Erythroblast (primary cell): Measurements from ENCODE around the gene RETNLB.

Source experiments
- DNase-seq, 2 experiments: peaks; one replicate each; lab custom pipeline; 2025; lab: John Stamatoyannopoulos, UW
- GATA1 ChIP-seq: IDR thresholded peaks from 2 replicates; pipeline ENCODE4 v1.6.1; 2011; ENCODE audit warnings: low read depth, mild to moderate bottlenecking, control low read depth, low read length, moderate library complexity
- POLR2A ChIP-seq: IDR thresholded peaks from 2 replicates; pipeline ENCODE4 v1.6.1; 2011; ENCODE audit warnings: mild to moderate bottlenecking, low read length

RETNLB gene, protein sequence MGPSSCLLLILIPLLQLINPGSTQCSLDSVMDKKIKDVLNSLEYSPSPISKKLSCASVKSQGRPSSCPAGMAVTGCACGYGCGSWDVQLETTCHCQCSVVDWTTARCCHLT

DNA sequence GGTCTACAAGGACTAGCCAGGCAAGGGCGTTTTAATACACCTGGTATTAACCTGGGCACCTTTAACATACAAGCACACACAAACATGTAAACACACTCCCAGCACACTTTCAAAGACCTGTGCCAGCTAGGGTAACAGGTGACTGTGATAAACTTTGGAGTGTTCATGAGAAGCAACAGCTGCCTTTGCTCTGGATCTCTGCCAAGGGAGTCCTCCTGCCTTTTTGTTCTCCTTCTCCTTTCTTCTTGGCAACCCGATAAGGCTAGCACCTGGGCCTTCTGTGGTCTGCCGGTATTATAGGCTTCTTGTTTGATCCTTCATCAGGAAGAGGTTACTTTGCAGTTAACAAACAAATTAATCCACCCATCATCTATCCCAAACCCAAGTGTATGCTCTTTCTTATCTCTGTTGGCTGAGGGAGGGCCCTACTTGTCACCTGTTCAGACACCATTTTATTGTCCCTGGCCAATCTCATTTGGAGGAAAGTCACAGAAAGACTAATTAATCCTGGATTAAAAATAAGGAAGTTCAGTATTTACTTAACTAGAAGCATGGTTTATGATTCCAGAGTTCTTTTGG is at the start of gene RETNLB:
TSS of gene RETNLB (minus strand) at position 7 of the 579 bp plus-strand sequence. CDS start 225 bp downstream, outside the sequence.
- TF ChIP-seq POLR2A (no peak), GATA1 (no peak)
- DNase-seq = no peak

DNA sequence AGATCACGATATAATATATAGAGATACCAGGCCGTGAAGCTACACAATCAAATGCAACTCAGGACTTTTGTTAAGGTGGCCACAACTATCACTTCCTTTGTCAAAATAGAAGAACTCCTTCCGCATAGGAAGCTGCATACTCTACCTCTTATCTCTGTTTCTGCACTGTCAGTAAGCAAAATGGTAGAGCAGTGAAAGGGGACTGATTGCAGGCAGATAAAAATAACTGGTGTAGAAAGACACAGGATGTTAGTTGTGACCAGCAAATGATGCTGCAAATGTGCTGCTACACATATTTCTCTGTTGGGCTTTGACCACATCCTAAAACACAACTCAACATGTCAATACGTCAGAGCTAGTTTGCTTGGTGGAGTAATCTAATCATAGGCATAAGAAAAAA is 49.1 kb upstream of the RETNLB start:
- TF ChIP-seq GATA1 = no peak
- no peak for TF ChIP-seq POLR2A
- no peak for DNase-seq

DNA sequence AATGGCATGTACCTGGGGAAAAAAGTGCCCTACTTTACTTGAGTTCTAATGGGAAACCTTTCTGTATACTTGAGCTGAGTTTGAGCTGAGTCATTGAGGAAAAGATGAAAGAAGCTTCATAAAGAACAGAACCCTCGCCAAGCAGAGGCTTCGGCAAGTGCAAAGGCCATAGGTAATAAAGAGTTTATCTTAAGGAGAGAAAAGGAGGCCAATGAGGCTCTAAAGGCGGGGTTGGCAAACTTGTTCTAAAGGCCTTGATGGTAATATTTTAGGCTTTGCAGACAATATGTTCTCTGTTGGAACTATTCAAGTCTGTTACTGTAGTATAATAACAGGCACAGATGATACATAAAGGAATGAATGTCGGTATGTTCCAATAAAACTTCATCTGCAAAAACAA is 47.8 kb upstream of the RETNLB start:
- TF ChIP-seq POLR2A (no peak), GATA1 (no peak)
- no peak for DNase-seq

DNA sequence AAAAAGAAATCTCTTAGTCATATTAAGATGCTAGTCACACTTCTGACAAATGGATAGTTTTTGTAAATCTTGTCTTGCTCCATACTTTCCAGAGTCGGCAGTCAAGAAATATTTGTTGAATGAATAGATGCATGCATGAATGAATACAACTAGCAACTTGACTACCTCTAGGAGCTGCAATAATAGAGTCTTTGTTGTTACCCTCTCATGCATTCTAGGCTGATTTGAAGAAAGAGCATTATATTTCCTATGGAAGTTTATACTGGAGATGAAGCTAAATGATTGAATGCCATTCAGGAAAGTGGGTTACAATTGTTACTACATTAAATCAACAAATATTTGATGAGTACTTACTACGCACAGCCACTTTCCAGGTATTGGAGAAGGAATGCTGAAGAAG is 47.2 kb upstream of the RETNLB start:
- TF ChIP-seq POLR2A (no peak), GATA1 (no peak)
- no peak for DNase-seq

DNA sequence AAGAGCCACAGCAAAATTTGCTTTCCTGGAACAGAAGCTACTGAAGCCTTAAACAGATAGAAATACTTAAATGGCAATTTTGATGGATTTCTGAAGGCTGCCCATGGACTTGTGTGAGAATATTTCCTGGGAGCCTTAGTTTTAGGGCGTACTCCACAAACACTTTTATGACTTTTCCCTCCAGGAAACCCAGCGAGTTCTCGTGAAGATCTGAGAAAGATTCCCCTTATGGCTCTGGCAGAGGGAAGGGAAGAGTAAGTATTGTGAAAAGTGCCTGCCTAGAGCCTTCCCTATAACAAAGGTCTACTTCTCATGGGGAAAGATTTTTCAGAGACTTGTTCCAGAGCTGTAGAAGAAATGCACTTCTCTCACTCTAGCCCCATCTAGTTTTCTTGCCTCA is 34.3 kb upstream of the RETNLB start:
- no peak for DNase-seq
- no peak for TF ChIP-seq POLR2A
- no peak for TF ChIP-seq GATA1

DNA sequence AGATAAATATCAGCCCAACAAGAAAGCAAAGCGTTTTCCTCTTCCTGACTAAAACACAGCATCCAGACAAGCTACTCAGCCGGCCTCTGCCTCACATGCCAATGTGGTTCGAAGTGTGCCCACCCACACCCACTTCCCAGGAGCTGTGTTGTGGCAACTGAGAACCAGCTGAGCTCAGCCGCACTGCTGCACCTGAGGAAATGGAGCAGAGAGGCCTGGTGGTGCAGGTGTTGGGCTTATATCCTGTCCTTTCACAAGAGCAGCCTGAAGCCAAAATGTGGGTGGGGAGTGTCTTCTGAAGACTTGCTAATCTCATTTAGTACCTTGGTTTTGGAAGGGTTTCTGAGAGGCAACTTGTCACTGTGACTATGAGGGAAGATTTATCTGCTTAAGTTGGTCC is 23.0 kb upstream of the RETNLB start:
- no peak for DNase-seq
- TF ChIP-seq GATA1 = no peak
- TF ChIP-seq POLR2A = no peak

DNA sequence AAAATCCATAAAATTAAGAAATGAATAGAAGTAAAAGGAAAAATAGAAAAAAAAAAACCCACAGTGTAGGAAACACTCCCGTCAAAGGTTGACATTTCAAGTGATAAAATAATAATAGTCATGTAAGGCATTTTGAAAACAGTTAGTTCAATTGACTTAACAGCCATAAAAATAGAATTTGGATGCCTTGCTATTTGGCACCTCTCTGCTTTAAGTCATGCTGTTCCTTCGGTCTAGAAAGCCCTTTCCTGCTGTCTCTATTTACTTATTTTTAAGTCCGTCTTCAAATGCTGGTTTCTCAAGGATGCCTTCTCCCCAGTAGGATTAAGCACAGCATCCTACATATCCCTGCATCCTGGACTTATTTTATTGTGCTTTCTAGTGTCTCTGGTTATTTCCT is 22.3 kb upstream of the RETNLB start:
- TF ChIP-seq POLR2A (no peak), GATA1 (no peak)
- DNase-seq = no peak

DNA sequence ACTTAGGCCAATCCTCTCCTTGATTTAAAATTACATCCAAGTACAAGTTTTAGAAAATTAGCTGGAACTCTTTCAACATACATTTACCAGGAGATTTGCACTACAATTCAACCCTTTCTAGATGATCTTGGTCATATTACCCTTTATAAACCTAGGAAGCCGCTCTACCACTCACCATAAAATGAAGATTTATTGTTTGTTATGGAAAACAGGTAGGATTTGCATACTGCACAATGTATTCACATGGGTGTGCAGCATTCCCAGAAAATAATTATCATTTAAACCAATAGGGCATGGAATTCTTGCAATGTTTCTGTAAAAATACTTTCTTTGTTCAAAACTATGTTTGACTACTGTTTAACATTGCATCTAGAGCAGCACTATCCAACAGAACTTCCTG is 18.4 kb upstream of the RETNLB start:
- TF ChIP-seq GATA1 (no peak), POLR2A (no peak)

DNA sequence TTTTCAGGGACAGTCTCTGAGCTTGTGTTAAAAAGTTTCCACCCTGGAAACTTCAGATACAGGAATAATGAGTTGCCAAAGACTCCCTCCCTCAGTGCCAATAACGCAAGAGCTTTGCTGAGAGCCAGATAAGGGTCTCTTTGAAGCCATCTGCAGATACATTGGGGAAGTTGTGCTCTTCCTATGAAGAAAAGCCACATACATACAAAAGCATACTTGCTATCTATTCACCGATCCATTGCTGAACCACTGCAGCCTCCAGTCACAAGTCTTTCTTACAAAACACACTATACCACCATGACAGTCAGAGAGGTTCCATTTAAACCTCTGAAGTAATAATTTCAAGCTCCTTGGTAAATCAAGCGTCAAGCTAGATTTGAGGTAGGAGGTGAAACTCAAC is 10.0 kb upstream of the RETNLB start:
- no peak for DNase-seq
- TF ChIP-seq GATA1 = no peak
- no peak for TF ChIP-seq POLR2A

More for the DNA sequence above, 18.4 kb upstream of the RETNLB start:
- DNase-seq = no peak

DNA sequence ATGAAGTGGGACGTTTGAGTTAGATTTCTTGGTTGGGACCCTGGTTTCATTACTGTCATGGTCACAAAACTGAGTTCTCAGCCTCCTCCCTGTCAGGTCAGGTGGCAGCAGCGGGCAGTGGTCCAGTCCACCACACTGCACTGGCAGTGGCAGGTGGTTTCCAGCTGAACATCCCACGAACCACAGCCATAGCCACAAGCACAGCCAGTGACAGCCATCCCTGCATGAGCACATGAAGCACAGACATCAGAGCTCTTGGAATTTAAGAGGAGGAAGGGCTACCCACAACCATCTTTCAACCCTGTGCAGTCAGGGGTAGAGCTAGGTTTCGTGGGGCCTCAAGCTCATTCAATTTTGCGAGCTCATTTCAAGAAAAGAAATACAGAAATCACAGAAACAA is 1.5 kb downstream of the RETNLB start:
- TF ChIP-seq POLR2A (no peak), GATA1 (no peak)
- no peak for DNase-seq

DNA sequence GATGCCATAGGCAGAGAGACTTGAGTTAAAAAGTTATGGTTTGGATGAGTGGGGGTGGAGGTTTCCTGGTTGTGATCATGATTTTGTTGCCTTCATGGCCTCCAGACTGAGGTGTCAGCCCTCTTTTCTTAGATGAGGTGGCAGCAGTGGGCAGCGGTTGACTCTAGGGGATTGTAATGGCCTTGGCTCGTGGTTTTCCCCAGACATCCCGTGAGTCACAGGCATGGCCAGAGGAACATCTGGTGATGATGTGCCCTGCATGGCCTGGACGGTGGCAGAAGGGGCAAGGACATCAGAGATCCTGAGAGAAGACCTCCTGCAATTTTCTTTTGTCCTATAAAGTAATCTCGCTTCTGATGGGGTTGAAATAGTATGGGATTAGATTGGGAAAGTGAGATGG is 12.4 kb downstream of the RETNLB start:
- DNase-seq = no peak
- TF ChIP-seq GATA1 = no peak
- no peak for TF ChIP-seq POLR2A

DNA sequence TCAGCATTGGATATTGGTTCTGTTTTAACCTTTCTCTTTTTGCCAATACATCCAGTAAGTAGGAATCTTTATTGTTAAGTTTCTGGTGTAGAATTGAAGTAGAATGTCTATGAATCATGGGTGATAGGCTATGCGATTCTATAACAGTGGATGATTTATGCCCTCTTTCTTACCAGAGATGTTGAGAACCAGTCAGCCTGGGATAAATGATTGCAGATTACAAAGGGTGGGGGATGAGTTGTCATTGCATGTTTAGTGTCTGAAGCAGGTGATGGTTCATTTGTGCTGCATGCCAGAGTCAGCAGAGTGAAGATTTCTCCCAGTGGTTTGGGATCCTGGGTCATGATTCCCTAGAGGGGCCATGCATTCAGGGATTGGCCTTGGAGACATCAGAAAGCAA is 14.3 kb downstream of the RETNLB start:
- no peak for TF ChIP-seq GATA1
- TF ChIP-seq POLR2A = no peak
- DNase-seq = no peak

DNA sequence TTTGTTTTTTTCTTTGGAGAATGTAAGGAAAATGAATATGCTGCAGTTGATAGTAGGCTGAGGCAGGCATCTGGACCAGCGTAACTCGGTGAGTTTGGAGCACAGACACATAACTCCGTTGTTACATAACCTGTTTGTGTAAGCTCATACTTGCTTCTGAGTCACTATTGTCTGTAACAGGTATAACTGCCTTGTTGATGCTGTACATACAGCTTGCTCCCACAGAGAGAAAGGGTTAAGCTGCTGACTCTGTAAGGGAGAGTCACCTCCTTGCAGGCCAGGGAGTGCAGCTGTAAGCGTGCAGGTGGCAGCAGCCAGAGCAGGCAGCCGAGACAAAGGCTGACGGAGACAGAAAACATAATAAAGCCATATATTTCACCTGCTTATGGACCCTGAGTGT is 20.4 kb downstream of the RETNLB start:
- TF ChIP-seq GATA1 (no peak), POLR2A (no peak)
- DNase-seq = no peak

DNA sequence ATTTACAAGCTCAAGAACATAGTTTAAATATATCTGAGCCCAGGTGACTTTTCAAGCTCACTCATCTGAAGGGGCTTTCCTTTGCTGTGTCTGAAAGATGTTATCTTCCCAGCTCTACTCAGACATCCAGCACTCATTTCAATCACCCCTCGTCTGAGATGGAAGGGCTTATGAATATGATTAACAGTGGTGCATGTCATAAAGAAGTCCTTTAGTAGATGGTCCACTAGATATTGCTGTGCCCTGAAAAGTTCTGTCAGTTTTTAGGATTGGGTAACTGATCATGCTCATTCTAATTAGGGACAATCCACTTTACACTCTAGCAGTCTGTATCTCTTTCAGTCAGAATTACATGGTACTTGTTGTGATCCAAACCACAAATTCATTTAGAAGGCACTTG is 28.3 kb downstream of the RETNLB start:
- DNase-seq = no peak
- TF ChIP-seq GATA1 (no peak), POLR2A (no peak)

DNA sequence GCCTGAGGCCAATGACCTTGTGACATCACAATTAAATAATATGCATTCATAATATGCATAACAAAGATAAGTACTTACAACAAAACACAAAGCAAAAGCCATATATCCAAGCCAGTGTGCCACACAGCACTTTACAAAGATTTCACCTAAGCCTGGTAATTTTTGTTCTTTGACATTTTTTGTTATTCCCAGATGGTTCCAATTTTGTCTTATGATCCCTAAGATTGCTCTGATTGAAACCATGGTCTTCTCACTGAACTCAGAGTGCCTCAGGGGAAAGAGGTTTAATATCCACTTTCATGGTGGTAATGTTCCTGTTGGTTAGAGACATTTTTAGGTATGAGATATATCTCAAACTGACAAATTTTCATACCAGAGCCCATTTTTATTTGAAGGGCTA is 29.1 kb downstream of the RETNLB start:
- TF ChIP-seq POLR2A (no peak), GATA1 (no peak)
- no peak for DNase-seq

DNA sequence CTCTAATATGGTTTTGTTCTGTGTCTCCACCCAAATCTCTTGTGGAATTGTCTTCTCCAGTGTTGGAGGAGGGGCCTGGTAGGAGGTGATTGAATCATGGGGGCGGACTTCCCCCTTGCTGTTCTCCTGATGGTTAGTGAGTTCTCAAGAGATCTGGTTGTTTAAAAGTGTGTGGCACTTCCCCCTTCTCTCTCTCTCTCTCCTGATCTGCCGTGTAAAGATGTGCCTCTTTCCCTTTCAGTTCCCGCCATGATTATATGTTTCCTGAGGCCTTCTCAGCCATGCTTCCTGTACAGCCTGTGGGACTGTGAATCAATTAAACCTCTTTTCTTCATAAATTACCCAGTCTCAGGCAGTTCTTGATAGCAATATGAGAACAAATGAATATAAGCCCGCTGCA is 33.1 kb downstream of the RETNLB start:
- no peak for DNase-seq
- TF ChIP-seq GATA1 (no peak), POLR2A (no peak)

DNA sequence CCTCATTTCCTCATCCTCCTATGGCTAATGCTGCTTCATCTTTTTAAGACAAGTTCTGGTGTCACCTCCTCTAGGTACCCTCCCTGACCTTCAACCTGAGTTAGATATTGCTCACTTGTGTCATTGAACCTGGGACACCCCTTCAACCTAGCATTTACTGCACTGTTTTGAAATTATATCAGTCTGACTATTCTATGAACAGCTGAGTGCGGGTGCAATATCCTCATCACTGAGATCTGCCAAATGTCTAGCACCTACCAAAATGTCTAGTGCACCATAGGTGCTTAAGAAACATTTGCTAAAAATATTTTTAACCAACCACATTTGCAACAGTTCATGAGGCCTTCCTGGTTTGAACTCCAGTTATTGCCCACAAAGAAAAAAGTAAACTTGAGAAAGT is 34.5 kb downstream of the RETNLB start:
- DNase-seq = no peak
- TF ChIP-seq GATA1 (no peak), POLR2A (no peak)
